ENCODE results near the gene TEX26.

DNA sequence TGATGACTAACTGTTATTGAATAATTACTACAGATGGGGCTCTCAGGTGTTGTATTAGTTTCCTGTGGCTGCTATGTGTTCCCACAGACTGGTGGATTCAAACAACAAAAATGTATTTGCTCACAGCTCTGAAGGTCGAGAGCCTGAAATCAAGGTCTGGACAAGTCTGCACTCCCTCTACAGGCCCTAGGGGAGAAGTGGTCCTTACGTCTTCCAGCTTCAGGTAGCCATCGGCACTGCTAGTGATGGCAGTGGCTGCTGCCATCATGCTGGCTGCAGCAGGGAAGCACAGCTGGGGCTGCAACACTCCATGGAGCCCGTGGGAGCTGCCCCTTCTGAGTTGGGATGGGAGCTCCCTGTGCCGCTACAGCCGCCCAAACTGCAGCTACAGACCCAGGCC is 1.9 kb downstream of the TEX26 start:
- TF ChIP-seq CTCF (IDR thresholded peaks at IDR 0.05 in 4 of 5, conservative IDR thresholded peaks at IDR 0.05 in 1 of 5) (no peak), POLR2A (IDR thresholded peaks at IDR 0.05) (no peak)
